H1 (cell line): ENCODE data around the gene USP13. TPM values are rescaled to one million over a fixed set of nuclear protein-coding genes. Genes with fewer than 3 reads are reported as not detected.

Source experiments
- ASH2L ChIP-seq: fragments of 200-600, 300-600 bp; sonication (generic); IDR thresholded peaks from one replicate; pipeline ENCODE4 v1.7.1; 2017; ENCODE audit warnings: low read length
- CBX5 ChIP-seq: fragments of 300-800, 300-1000 bp; sonication (generic); IDR thresholded peaks from 2 replicates; pipeline ENCODE4 v1.7.1; 2016; ENCODE audit warnings: antibody characterized with exemption, low read length, low read depth
- CHD1 ChIP-seq: IDR thresholded peaks from 2 replicates; pipeline ENCODE4 v1.6.1; 2012; ENCODE audit warnings: low read depth, low read length, improper control_type of control experiment
- CHD7 ChIP-seq: fragments of 300-600 bp; sonication (generic); IDR thresholded peaks from 2 replicates; pipeline ENCODE4 v1.7.1; 2012; ENCODE audit warnings: low read length, moderate library complexity, mild to moderate bottlenecking, inconsistent platforms; ENCODE audit not compliant: insufficient replicate concordance
- CREB1 ChIP-seq: IDR thresholded peaks from 2 replicates; pipeline ENCODE4 v1.6.1; 2012; ENCODE audit warnings: inconsistent platforms
- SIRT6 ChIP-seq: IDR thresholded peaks from one replicate; pipeline ENCODE4 v1.7.1; 2012; ENCODE audit warnings: low read length, inconsistent platforms
- SIX5 ChIP-seq: IDR thresholded peaks from 2 replicates; pipeline ENCODE4 v1.6.1; 2011; ENCODE audit warnings: mild to moderate bottlenecking, low read depth, low read length
- TAF7 ChIP-seq: optimal IDR thresholded peaks from 2 replicates; pipeline ENCODE3; 2011; ENCODE audit warnings: low read depth, mild to moderate bottlenecking, inconsistent platforms, low read length, moderate library complexity, borderline replicate concordance
- polyA plus RNA-seq, 7 experiments: library from polyadenylated mRNA; depleted of rRNA in 3 of 7; stranded (reverse) in 5 of 7; unstranded in 2 of 7; fragments of >200 nt in 5 of 7; fragments of 200-250 nt in 2 of 7; gene quantifications; 1 replicate in 5 of 7; 2 replicates in 1 of 7; 4 replicates in 1 of 7; pipeline versions ENCODE4 v1.2.1 to v1.2.3, GENCODE V29; 2011 to 2013; ENCODE audit warnings: missing spikeins in 2 of 7, mixed read lengths in 2 of 7
- total RNA-seq: library from RNA; stranded (reverse); fragmentation: NEBNext Ultra II Directional; extraction: Animal tissue kit (Norgen Biotek cat#: 25700); gene quantifications from 2 replicates; pipeline ENCODE4 v1.2.1, GENCODE V29; 2021

USP13 gene
- total and polyA plus RNA-seq, 2 of the 8 experiments (the other 6 are each of a cell fraction or from before 2014, with no cell fraction given) = 7.9 to 25.9 TPM

- TF ChIP-seq CHD7 = no peak
- TF ChIP-seq ASH2L = no peak
- no peak for TF ChIP-seq SIRT6
- no peak for TF ChIP-seq TAF7
- TF ChIP-seq CREB1 = no peak
- no peak for TF ChIP-seq CHD1
- no peak for TF ChIP-seq CBX5
- TF ChIP-seq SIX5 = no peak
These were observed 119.0 kb downstream of the USP13 start (continued) for GRCh38 chr3:179771797-179772196.
